Activated naive CD8-positive, alpha-beta T cell (primary cell): Measurements from ENCODE around the gene GIPC2.
"Not testable (repeated sequence)": the region's sequence is repeated elsewhere in the genome, so short reads cannot be mapped to it uniquely, and the experiment has no call there.

Experiments
- H3K27ac Mint-ChIP-seq: one replicate; pipeline ENCODE4 v1.8.0; 2021; ENCODE audit warnings: mixed read lengths
- H3K27me3 Mint-ChIP-seq: one replicate; pipeline ENCODE4 v1.8.0; 2021; ENCODE audit warnings: mixed read lengths
- H3K36me3 Mint-ChIP-seq: one replicate; pipeline ENCODE4 v1.8.0; 2021; ENCODE audit warnings: mixed read lengths
- H3K4me1 Mint-ChIP-seq: one replicate; pipeline ENCODE4 v1.8.0; 2021; ENCODE audit warnings: low read depth, mixed read lengths
- H3K4me3 Mint-ChIP-seq: one replicate; pipeline ENCODE4 v1.8.0; 2021; ENCODE audit warnings: mild to moderate bottlenecking, mixed read lengths
- H3K9me3 Mint-ChIP-seq: one replicate; pipeline ENCODE4 v1.8.0; 2021; ENCODE audit warnings: low read depth, mixed read lengths

The GIPC2 gene

DNA sequence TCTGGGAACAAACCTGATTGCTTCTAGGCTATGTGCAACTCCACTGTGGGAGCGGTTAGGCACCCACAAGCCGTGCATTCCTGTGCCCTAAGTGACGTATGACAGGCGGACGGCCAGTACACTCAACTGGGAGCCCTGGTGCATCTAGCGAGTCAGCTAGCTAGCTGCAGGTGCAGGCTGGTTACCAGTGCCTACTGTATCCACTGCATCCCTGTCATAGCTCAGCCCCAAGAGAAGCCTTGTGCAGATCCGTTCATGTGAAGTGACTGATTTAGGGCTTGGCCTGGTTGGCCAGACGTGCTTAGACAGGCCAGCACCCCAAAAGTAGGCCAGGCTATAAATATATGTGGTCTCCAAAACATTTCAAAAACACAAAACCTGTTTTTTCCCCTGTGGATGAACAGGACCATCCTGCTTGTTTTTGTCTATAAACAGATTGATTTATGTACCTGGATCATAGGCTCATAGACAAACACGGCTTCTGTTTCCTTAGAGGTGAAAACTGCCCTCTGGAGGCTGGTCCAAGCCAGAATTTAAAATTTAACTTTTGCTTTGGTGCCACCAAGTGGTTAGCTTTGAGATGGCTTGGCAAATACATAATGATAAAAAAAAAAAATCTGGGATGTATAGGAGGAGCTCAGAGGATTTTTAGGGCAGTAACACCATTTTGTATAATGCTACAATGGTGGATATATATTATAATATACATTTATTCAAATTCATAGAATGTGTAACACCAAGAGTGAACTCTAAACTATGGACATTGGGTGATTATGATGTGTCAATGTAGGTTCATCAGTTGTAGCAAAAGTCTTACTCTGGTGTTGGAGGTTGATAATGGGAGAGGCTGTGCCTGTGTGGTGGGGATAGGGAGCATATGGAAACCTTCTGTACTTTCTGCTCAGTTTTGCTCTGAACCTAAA lies 68.5 kb downstream of the GIPC2 start:
- no peak overlapping the region for H3K4me3 Mint-ChIP-seq
- H3K36me3 Mint-ChIP-seq, result no peaks in the 10 kb centered on the region
- no peak overlapping the region for H3K27ac Mint-ChIP-seq
- H3K9me3 Mint-ChIP-seq, result no peaks in the 10 kb centered on the region
- no peaks in the 10 kb centered on the region for H3K27me3 Mint-ChIP-seq
- peaks cover 5% of the 10 kb centered on the region for H3K4me1 Mint-ChIP-seq

GRCh38 chr1:78120485-78120884 lies 74.7 kb downstream of the GIPC2 start:
- H3K27me3 Mint-ChIP-seq, H3K4me1 Mint-ChIP-seq, H3K27ac Mint-ChIP-seq, H3K9me3 Mint-ChIP-seq, H3K4me3 Mint-ChIP-seq, H3K36me3 Mint-ChIP-seq: not testable (repeated sequence)

DNA sequence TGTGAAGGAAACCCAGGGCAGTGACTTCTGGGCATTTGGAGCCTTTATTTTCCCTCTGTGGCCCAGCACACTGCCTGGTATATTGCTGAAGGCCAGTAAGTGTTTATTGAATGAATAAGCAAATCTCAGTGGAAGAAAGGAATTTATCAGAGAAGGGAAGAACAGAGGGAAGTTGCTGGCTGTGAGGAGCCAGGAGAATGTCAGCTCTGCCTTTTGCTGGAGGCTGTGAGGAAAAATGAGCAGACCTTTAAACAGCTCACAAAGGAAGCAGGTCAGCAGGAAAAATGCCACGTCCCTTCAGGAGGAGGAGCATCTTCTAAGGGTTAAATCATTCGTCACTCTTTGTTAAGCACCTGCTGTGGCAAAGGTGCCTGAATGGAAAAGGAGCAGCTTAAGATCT lies 75.9 kb downstream of the GIPC2 start:
- H3K27ac Mint-ChIP-seq, result no peak overlapping the region
- H3K27me3 Mint-ChIP-seq, result no peaks in the 10 kb centered on the region
- no peak overlapping the region for H3K4me3 Mint-ChIP-seq
- H3K4me1 Mint-ChIP-seq, result no peaks in the 10 kb centered on the region
- no peaks in the 10 kb centered on the region for H3K36me3 Mint-ChIP-seq
- no peaks in the 10 kb centered on the region for H3K9me3 Mint-ChIP-seq

- no peaks in the 10 kb centered on the region for H3K27me3 Mint-ChIP-seq
Observed at GRCh38 chr1:78122389-78122788, 76.6 kb downstream of the GIPC2 start.

GRCh38 chr1:78126506-78126905 lies 80.7 kb downstream of the GIPC2 start:
- H3K27ac Mint-ChIP-seq, result no peak overlapping the region
- H3K4me1 Mint-ChIP-seq, result no peaks in the 10 kb centered on the region
- H3K4me3 Mint-ChIP-seq, result no peak overlapping the region
- no peaks in the 10 kb centered on the region for H3K9me3 Mint-ChIP-seq
- no peaks in the 10 kb centered on the region for H3K27me3 Mint-ChIP-seq
- H3K36me3 Mint-ChIP-seq, result no peaks in the 10 kb centered on the region

More at GRCh38 chr1:78122389-78122788, 76.6 kb downstream of the GIPC2 start:
- Mint-ChIP-seq H3K36me3 (no peaks in the 10 kb centered on the region), H3K9me3 (no peaks in the 10 kb centered on the region), H3K4me1 (no peaks in the 10 kb centered on the region), H3K27ac (no peak overlapping the region), H3K4me3 (no peak overlapping the region)

DNA sequence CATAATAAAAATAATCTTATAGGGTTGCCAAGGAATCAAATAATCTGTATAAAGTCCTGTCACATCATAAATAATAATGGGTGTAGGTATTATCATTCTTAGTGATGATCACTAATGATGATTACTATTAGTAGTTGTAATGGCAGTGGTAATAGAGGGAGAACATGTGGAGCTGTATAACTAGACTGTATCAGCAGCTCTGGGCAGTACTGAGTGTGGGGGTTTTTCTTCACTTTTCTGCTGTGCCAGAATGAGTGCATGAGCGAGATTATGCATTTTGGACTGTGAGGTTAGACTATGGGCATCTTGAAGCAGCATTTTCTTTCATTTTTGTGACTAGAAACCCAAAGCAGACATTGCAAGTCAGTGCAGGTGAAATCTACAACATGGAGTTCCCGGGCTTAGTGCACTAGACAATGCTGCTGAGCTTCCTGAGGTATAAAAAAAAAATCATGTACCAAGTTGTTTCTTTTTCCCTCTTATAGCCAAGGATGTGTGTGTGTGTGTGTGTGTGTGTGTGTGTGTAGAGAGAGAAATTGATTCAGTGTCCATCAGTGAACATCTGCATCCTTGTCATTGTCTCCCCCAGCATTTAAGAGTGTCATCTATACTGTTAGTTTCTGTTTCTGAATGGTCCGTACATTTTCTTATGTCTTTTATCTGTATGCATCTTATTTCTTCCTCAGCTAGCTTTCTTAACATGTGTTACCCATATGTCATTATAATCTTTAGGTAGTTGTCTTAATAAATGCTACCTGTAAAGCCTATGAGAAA lies 86.6 kb downstream of the GIPC2 start:
- H3K9me3 Mint-ChIP-seq, result no peaks in the 10 kb centered on the region
- no peaks in the 10 kb centered on the region for H3K27me3 Mint-ChIP-seq
- H3K27ac Mint-ChIP-seq, result no peak overlapping the region
- H3K4me1 Mint-ChIP-seq, result no peaks in the 10 kb centered on the region
- H3K36me3 Mint-ChIP-seq, result no peaks in the 10 kb centered on the region
- no peak overlapping the region for H3K4me3 Mint-ChIP-seq

DNA sequence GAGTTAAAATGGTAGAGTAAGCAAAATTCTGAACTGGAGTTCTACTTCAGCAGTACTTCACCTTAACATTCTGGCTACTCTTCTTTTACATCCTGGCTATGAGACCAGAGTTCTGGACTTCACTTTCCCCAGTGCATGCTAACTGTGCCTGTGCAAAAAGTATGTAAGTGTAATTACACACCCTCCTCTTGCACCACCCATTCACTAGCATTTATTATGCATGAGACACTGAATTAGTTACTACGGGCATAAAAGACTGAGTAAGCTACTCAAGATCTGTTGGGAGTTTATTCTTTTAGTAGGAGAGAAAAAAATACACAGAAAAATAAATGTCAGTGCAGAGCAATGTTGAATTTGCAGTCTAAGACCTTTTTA lies 87.2 kb downstream of the GIPC2 start:
- Mint-ChIP-seq H3K27ac (no peak overlapping the region), H3K9me3 (no peaks in the 10 kb centered on the region), H3K36me3 (no peaks in the 10 kb centered on the region), H3K4me3 (no peak overlapping the region), H3K4me1 (no peaks in the 10 kb centered on the region), H3K27me3 (no peaks in the 10 kb centered on the region)

DNA sequence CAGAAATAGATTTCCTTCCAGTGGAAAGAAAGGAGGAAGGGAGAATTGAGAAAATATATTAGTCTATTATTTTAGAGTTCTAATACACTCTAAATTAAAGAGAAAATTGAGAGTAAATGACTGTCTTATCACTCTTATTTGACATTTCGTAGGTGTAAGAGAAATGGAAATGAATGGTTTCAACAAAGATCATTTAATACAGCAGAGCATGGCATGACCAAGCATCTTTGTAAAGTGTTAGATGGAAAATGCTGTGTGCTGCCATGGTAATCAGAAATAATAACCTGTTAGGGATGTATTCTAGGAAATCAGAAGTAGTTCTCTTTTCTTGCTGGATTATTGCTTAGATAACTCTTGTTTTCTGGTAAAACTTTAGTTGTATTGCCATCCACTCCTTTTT lies 90.9 kb downstream of the GIPC2 start:
- H3K27ac Mint-ChIP-seq, result no peak overlapping the region
- H3K36me3 Mint-ChIP-seq, result no peaks in the 10 kb centered on the region
- H3K9me3 Mint-ChIP-seq, result no peaks in the 10 kb centered on the region
- H3K4me3 Mint-ChIP-seq, result no peak overlapping the region
- no peaks in the 10 kb centered on the region for H3K27me3 Mint-ChIP-seq
- peaks cover 2% of the 10 kb centered on the region for H3K4me1 Mint-ChIP-seq

DNA sequence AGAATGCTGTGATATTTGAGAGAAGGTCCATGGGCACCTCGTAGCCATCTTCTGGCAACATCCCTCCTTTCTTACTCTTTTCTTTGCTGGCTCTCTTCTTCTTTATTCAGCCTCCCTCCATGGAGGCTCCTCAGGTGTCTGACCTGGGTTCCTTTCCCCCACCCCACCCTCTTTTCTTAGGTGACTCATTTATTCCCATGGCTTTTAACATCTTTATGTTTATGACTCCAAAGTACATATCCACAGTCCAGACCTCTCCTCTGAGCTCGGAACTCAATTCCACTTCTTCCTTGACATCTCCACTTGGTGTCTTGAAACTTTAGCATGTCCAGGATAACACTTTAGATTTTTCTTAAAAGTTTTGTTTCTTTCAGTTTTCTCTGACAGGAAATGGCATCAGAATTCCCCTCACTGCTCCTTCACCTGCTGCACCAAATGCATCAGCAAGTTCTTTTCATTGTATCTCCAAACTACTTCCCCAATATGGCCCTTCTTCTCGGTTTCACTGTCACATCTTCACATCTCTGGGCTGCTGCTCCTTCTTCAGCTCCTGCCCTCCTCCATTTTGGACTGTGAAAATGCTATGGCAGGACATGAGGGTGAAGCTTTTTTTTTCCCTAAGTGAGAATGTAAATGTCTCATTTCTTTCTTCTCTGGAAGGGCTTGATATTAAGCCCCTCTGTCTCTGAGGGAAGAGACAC lies 95.9 kb downstream of the GIPC2 start:
- H3K4me3 Mint-ChIP-seq, result no peak overlapping the region
- peaks cover 20% of the 10 kb centered on the region for H3K4me1 Mint-ChIP-seq
- H3K9me3 Mint-ChIP-seq, result no peaks in the 10 kb centered on the region
- no peaks in the 10 kb centered on the region for H3K27me3 Mint-ChIP-seq
- H3K27ac Mint-ChIP-seq, result no peak overlapping the region
- H3K36me3 Mint-ChIP-seq, result no peaks in the 10 kb centered on the region

GRCh38 chr1:78142736-78143135 lies 97.0 kb downstream of the GIPC2 start:
- no peaks in the 10 kb centered on the region for H3K9me3 Mint-ChIP-seq
- H3K4me1 Mint-ChIP-seq, result peaks cover 20% of the 10 kb centered on the region
- H3K27ac Mint-ChIP-seq, result no peak overlapping the region
- no peaks in the 10 kb centered on the region for H3K36me3 Mint-ChIP-seq
- H3K4me3 Mint-ChIP-seq, result peak overlapping the region; percentile 77
- no peaks in the 10 kb centered on the region for H3K27me3 Mint-ChIP-seq

- Mint-ChIP-seq H3K27me3 (no peaks in the 10 kb centered on the region), H3K27ac (peak overlapping the region; percentile 58), H3K36me3 (no peaks in the 10 kb centered on the region), H3K9me3 (no peaks in the 10 kb centered on the region), H3K4me1 (peaks cover 20% of the 10 kb centered on the region), H3K4me3 (peak overlapping the region; percentile 77)
Observed at GRCh38 chr1:78143152-78143551, 97.4 kb downstream of the GIPC2 start.

GRCh38 chr1:78143673-78144072 lies 97.9 kb downstream of the GIPC2 start:
- peaks cover 20% of the 10 kb centered on the region for H3K4me1 Mint-ChIP-seq
- peak overlapping the region; percentile 58 for H3K27ac Mint-ChIP-seq
- H3K36me3 Mint-ChIP-seq, result no peaks in the 10 kb centered on the region
- no peaks in the 10 kb centered on the region for H3K9me3 Mint-ChIP-seq
- peak overlapping the region; percentile 77 for H3K4me3 Mint-ChIP-seq
- no peaks in the 10 kb centered on the region for H3K27me3 Mint-ChIP-seq

DNA sequence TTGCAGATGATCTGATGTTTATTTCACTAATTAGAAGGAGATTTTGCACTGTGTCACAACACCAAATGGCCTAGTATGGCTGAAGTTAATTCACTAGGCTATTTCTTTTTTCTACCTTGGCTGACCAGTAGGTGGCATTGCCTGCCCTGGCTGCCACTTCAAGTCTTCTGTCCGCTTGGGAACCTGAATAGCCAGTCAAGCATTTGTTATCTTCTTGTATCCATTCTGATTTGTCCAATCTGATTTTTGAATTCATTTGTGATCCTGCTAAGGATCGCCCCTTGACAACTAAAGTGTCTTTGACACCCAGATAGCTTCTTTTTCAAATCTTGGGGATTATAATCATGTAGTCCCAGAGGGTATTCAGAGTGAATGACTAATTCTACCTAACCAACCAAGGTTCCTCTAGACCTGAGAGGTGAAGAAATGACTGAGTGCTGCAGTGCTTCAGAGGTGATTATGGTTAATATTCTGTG lies 99.4 kb downstream of the GIPC2 start:
- peaks cover 20% of the 10 kb centered on the region for H3K4me1 Mint-ChIP-seq
- H3K27me3 Mint-ChIP-seq, result peaks cover 2% of the 10 kb centered on the region
- H3K27ac Mint-ChIP-seq, result no peak overlapping the region
- no peaks in the 10 kb centered on the region for H3K36me3 Mint-ChIP-seq
- peaks cover 3% of the 10 kb centered on the region for H3K9me3 Mint-ChIP-seq
- no peak overlapping the region for H3K4me3 Mint-ChIP-seq

DNA sequence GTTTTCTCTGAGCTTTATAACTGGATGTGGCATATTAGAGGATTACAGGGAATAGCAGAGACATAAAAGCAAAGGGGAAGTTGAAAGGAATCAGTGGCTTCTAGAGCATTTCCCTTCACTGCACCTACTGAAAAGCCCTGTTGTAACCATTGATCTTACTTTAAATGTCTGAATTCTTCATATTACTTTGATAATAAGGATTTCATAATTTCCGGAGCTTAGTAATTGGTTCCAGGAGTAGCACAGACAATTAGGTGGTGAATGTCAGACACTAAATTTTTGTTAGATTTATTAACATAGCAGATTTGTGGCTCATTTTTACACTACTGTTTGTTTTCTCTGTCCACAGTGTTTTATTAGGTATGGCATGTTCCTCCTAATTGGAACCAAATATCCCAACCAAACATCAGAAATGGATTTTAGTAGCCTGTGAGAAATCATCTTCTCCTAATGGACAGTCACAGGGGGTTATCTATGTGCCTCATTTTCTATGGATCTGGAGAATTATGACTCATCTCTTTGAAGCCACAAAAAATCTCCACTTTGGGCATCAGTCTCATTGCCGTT lies 100.5 kb downstream of the GIPC2 start:
- H3K36me3 Mint-ChIP-seq, result no peaks in the 10 kb centered on the region
- H3K27me3 Mint-ChIP-seq, result peaks cover 3% of the 10 kb centered on the region
- peaks cover 3% of the 10 kb centered on the region for H3K9me3 Mint-ChIP-seq
- H3K27ac Mint-ChIP-seq, result no peak overlapping the region
- H3K4me1 Mint-ChIP-seq, result peaks cover 20% of the 10 kb centered on the region
- H3K4me3 Mint-ChIP-seq, result no peak overlapping the region
